GM18870 (cell line): ENCODE data around the gene FTCD.

Source experiments
- ATAC-seq: cut with Tn5 transposase; IDR thresholded peaks from one replicate; pipeline ENCODE4 v1.9.1; 2021; ENCODE audit warnings: moderate library complexity; ENCODE audit not compliant: unreplicated experiment

FTCD gene

GRCh38 chr21:46124926-46125845, 30.2 kb downstream of the FTCD start:
- no peak for ATAC-seq

DNA sequence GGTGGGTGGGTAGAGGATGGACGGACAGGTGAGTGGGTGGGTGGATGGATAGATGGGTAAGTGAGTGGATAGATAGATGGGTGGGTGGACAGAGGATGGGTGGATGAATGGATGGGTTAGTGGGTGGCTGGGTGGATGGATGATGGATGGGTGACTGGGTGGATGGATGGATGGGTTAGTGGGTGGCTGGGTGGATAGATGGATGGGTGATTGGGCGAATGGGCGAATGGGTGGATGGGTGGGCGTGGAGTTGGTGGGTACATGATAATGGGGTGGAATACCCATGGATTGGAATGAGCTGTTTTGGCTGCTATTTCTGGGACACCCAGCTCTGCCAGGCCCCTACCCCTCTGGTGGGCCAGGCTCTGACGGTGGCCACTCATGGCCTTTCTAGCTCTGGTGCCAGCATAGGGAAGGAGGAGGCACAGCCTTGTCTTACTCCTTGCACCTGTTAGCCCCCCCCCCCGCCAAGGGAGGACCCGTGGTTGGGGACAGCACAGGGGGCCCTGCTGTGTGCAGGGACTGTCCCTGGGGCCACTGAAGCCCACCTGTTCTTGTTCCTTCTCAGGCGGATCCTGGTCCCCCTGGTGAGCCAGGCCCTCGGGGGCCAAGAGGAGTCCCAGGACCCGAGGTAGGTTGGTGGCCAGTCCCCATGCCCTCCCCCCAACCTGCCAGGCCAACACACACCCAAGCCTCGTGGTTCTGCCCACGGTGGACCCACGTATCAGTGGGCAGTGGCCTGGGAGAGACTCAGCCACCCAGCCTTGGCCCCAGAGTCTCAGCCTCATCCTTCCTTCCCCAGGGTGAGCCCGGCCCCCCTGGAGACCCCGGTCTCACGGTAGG, 31.1 kb downstream of the FTCD start:
- no peak for ATAC-seq

- no peak for ATAC-seq
Measured at GRCh38 chr21:46122758-46123683, 32.4 kb downstream of the FTCD start.

DNA sequence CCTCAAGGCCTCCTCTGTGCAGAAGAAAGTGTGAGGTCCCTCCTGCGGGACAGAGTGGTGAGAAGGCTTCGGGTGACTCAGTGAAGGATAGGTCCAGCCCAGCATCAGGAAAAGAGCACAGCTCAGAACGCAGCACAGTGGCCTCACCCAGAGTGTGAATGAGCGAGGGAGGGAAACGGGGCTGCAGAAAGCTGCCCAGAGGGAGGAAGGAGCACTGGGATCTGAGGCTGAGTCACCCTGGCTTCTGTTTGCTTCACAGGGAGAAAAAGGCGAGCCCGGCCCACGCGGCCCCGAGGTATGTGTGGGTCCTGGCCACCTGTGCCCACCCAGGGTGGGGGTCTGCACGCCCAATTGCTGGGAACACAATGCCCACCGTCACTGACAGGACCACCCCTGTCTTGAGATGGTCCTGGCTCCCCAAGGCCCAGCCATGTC, 33.1 kb downstream of the FTCD start:
- ATAC-seq, result no peak

- no peak for ATAC-seq
Measured at GRCh38 chr21:46121286-46122221, 33.8 kb downstream of the FTCD start.

DNA sequence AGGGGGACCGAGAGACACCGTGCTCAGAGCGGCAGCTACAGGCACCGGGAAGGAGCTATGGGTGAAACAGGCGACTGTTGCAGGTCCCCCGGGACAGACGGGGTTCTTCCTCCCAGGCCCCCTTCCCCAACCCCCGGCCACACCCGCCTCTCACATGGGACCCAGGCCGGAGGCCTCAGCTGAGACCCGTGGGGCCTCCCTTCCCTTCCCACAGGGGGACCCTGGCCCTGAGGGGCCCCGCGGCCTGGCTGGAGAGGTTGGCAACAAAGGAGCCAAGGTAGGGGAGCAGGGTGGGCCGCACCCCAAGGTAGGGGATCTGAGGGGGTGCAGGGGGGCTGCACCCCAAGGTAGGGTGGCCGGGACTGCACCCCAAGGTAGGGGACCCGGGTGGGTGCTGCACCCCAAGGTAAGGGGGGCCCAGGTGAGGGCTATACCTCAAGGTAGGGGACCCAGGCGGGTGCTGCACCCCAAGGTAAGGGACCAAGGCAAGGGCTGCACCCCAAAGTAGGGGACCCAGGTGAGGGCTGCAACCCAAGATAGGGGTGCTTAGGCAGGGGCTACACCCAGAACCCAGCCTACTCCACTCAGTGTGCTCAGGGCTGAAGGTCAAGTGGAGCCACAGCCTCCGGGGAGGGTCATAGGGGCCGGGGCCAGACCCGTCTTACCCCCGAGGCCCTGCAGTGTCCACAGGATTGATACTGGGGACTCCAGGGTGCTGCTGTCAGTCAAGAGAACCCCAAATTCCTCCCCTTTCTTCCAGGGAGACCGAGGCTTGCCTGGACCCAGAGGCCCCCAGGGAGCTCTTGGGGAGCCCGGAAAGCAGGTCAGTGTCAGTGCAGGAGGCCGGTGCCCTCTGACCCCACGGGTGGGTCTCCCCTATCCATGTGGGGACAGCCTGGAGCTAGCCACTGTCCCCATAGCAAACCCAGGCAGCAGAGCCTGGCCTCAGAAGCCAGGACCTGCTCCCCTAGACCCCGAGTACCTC, 34.8 kb downstream of the FTCD start:
- no peak for ATAC-seq

GRCh38 chr21:46119637-46120271, 35.6 kb downstream of the FTCD start:
- ATAC-seq, result no peak

- ATAC-seq, result no peak
Measured at GRCh38 chr21:46119144-46119636, 36.2 kb downstream of the FTCD start.

DNA sequence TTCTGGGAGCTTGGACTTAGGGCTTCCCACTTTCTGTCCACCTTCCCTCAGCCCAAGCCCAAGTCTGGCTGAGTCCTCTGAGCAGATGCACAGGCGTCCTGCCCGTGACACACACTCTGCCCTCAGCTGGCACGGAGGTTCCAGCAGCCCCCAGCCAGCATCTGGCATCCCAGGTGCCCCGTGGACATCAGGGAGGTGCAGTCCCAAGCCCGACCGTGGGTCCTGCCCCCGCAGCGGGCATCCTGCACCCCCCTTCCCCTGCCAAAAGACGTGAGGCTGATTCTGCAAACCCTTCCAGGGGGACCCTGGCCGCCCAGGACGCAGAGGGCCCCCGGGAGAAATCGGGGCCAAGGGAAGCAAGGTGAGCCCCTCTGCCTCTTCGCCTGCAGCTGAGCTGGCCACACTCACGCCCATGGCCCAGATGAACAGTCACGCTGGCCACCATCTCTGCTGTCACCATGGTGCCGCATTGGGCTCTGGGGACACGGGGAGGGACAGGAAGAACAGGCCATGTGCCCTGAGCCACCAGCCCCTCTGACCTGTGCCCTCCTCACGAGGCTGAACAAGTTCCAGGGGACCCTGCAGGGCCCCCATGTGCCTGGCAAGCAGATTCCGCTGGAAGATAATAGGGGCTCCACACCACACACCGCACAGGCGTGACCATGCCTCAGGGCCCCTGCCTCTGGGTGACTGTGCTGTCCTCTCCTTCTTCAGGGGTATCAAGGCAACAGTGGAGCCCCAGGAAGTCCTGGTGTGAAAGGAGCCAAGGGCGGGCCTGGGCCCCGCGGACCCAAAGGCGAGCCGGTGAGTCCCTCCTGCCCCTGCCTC, 36.8 kb downstream of the FTCD start:
- no peak for ATAC-seq

DNA sequence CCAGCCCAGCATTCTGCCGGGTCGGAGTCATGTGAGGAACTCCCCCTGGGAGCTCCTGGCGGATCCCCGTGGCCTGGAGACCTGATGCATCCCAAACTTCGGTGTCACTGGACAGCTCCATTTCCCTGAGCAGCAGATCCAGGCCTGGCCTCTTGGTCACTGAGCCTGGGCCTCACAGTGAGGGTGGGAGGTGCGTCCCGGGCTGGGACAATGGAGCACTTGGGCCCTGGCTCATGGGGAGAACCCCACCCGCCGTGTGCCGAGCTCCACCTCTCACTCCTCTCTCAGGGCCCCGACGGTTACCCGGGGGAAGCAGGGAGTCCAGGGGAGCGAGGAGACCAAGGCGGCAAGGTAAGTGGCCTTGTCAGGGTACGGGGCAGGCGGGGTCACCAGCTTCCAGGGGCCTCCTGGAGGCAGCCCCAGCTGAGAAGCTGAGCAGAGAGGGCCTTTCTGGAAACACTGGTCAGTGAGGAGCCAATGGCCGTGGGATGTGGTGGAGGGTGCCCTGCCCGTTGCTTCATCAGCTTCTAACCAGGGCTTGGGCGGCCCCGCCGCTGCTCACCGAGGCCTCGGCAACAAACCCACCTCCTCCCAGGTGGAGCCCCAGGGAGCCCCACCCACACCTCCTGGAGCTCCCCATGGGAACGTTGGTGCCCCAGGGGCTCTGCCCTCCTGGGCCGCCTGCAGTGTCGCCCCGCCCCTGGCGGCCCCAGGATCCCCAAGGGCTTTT, 37.6 kb downstream of the FTCD start:
- no peak for ATAC-seq

GRCh38 chr21:46116776-46117585, 38.4 kb downstream of the FTCD start:
- no peak for ATAC-seq

GRCh38 chr21:46116189-46116775, 39.1 kb downstream of the FTCD start:
- no peak for ATAC-seq

- no peak for ATAC-seq
Measured at GRCh38 chr21:46115441-46116188, 39.8 kb downstream of the FTCD start.

DNA sequence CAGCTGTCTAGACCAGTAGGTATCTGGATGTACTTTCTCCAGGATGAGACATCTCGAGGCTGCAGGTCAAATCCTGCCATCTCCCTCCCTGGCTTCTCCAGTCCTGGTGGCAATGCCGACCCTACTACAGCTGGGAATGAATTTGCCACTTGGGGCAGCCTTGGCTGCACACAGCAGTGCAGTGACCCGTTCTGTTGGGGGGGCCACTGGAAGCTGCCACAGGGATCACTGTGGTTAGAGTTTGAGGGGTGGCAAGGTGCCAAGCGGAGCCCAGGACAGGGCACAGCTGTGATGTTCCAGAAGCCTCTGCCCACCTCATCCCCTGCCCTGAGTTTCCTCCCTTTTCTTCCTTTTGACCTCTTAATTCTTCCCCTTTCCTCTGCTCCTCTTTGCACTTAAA, 40.4 kb downstream of the FTCD start:
- no peak for ATAC-seq
